ENCODE results near the gene CEBPZOS. TPM values are rescaled to one million over a fixed set of nuclear protein-coding genes. Genes with fewer than 3 reads are reported as not detected.
"Not testable (repeated sequence)": the region's sequence is repeated elsewhere in the genome, so short reads cannot be mapped to it uniquely, and the experiment has no call there.

The CEBPZOS gene
- total RNA-seq, 1 donor from 2014 or later = 12.5 TPM

DNA sequence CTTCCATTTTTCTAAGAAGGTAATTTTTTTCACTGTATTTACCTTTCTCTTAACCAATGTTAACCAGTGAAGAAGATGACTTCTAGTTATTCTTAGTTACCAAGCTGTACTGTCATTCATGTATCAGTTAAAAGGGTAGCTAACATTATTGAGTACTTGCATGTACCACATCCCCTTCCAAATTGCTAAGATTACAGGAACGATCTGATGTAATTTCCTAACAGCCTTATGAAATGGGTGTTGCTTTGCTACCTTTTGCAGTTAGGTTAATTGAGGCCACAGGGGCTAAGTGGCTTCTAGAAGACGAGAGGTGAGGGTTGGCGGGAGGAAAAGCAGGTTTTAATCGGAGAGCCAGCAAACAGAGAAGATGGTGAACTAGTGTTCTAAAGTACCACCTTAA, 6.0 kb upstream of the CEBPZOS start:
- no peak for DNase-seq (ENCODE audit: low read depth, low spot score)

- no peak for DNase-seq (ENCODE audit: low read depth, low spot score)
Observed at GRCh38 chr2:37191253-37191652, 5.0 kb upstream of the CEBPZOS start.

- DNase-seq (ENCODE audit: low read depth, low spot score) = no peak
Observed at GRCh38 chr2:37191747-37192146, 4.5 kb upstream of the CEBPZOS start.

DNA sequence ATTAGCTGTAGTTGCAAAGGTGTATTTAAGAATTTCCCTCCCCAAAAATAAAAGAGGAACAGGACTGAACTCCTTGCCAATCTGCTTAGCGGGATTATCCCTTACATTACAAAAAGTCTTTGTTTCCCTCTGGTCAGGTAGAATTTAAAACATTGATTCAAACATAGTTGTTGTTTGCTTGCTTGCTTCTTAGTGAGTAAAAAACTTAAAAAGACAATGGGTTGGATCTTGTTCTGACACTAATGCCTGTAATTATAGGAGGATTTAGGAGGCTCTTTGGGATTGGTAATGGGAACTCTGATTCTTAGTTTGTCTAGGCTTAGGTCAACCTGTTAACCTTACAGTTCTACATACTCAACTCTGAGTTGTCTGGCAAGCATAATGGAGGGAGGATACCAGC, 3.7 kb upstream of the CEBPZOS start:
- DNase-seq (ENCODE audit: low read depth, low spot score) = no peak

- DNase-seq (ENCODE audit: low read depth, low spot score) = not testable (repeated sequence)
Observed at GRCh38 chr2:37195862-37196319, 405 bp upstream of the CEBPZOS start.

DNA sequence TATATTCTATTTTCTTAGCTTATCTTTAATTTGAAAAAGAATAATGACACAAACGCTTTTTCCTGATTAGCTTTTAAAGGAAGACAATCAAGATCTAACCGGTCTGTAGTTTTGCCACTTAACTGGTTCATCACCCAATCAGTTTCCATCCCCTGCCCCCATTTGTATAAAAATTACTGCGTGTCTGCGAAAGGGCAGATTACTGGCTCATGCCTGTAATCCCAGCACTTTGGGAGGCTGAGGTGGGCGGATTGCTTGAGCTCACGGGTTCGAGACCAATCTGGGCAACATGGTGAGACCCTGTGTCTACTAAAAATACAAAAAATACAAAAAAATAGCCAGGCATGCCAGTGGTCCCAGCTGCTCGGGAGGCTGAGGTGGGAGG, 2.4 kb downstream of the CEBPZOS start:
- no peak for DNase-seq (ENCODE audit: low read depth, low spot score)

GRCh38 chr2:37201208-37201607, 4.9 kb downstream of the CEBPZOS start:
- DNase-seq (ENCODE audit: low read depth, low spot score) = no peak

DNA sequence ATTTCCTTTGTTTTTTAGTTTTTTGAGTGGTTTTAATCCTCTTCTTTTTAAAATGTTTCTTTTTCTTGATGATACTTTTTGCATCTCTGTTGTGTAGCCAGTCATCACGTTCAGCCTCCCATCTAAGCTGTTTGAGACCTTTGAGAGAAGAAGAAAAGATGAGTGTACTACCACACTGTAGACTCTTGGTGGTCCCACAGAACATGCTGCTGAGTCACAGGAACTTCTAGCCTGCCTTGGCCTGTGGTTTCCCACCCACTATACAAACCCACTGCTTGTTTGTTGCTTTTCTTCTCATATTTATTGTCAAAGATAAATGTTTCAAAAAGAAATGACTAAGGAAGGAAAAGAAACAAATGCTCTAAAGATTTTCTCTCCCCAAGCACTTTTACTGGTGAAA, 5.5 kb downstream of the CEBPZOS start:
- DNase-seq (ENCODE audit: low read depth, low spot score) = no peak

DNA sequence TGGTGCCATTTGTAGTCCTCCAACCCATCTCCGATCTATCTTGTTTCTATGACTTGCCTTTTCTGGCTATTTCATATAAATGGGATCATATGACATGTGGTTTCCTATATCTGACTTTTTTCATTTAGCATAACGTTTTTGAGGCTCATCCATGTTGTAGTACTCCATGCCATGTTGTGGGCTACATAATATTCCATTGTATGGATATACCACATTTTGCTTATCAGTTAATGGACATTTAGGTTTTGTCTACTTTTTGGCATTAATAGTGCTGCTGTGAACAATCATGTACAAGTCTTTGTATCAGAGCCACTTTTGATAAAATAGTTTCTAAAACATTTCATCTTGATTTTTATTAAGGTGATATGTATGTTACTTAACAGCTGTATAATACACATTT, 7.4 kb downstream of the CEBPZOS start:
- no peak for DNase-seq (ENCODE audit: low read depth, low spot score)

- DNase-seq (ENCODE audit: low read depth, low spot score) = not testable (repeated sequence)
Observed at GRCh38 chr2:37205071-37205661, 8.9 kb downstream of the CEBPZOS start.

- no peak for DNase-seq (ENCODE audit: low read depth, low spot score)
Observed at GRCh38 chr2:37205689-37206341, 9.5 kb downstream of the CEBPZOS start.

GRCh38 chr2:37206760-37207159, 10.5 kb downstream of the CEBPZOS start:
- not testable (repeated sequence) for DNase-seq (ENCODE audit: low read depth, low spot score)

- DNase-seq (ENCODE audit: low read depth, low spot score) = no peak
Observed at GRCh38 chr2:37211212-37211611, 14.9 kb downstream of the CEBPZOS start.

DNA sequence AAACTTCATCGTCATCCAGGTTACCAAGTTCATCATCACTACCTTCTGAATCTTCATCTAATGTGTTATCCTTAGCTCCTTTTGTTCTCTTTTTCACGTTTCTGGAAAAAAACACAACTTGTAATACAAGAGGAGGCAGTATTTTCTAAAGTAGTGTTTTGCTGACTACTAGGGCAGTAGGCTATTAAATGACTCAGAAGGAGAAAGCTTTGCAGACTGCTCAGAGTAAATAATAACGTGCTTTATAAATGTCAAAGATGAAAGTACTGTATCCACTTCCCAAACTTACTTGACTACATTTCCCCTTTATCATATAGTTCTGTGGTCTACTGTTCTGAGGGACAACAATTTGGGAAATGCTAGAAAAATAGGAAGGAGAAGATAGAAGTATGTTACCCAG, 15.6 kb downstream of the CEBPZOS start:
- DNase-seq (ENCODE audit: low read depth, low spot score) = no peak

DNA sequence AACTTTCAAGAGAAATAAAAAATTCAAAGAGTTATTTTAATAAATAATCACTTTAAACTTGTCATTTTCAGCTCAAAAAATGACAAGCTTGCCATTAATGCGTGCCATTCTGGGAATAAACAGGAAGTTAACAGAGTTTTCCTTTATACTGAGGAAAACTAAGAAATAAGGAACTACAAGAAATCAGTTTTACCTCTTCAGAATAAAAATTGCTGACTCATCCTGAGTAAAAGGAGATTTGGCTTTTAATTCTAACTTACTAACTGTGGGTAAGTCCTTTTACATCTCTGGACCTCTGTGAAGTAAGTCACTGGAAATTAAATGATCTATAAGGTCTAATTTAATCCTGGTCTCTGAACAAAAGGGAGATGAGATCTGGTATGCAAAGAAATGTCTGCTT, 19.0 kb downstream of the CEBPZOS start:
- no peak for DNase-seq (ENCODE audit: low read depth, low spot score)

DNA sequence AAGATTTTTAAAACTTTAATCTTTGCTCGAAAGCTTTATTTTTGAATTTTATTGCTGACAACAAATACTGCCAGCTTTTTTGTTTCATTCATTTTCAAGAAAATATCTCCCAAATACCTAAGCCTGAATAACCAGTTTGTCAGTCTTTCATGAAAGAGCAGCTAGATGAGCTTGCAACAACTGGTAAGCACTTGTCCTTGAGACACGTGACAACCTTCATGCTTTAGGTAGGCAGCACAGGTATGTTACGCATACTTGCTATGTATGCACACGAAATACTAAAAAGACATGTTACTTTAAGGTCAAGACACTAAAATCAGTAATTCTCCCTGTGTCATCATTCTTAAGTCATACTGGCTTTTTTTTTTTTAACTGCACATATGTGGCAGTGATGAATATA, 22.8 kb downstream of the CEBPZOS start:
- no peak for DNase-seq (ENCODE audit: low read depth, low spot score)

DNA sequence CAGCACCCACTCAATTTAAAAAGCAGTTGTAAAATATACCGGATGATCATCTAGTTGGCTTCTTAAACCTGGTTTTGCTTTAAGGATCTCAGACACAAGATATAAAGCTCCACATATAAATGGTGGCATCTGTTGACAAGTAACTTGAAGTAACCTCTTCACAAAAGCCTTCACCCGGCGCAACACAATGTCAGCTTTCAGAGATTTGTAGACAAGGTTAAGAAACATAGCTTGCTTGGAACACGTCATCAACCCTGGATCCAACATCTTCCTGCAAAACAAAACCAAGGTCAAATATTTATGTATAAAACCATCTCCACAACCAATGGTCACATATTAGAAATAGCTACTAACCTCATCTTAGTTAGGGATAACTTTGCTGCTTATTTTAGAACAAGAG, 26.8 kb downstream of the CEBPZOS start:
- DNase-seq (ENCODE audit: low read depth, low spot score) = no peak

DNA sequence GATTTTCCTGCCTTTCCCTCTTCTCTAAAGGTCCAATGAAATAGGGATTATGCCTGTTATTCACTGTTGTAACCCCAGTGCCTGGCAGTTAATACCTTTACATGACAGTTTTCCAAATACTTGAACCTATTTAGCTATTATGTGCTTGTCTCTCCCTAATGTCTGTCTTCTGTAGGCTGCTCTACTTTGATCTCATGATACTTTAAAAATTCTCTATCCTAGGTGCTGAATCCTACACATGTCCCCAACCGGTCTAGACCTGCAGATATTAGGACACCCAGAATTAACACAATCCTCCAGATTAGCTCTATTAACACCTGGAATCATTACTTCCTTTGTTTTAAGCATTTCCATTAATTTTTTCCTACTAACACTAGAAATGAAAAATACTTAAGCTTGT, 27.8 kb downstream of the CEBPZOS start:
- no peak for DNase-seq (ENCODE audit: low read depth, low spot score)

DNA sequence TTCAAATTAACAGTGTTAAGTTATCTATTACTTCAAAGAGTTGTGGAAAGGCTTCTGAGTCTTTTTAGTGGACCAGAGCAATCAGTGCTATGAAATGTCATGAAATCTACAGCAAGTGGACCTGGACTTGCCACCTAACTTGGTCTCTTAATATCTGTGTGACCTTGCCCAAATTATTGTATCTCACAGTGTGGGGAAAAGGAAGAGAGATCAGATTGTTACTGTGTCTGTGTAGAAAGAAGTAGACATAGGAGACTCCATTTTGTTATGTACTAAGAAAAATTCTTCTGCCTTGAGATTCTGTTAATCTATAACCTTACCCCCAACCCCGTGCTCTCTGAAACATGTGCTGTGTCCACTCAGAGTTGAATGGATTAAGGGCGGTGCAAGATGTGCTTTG, 28.8 kb downstream of the CEBPZOS start:
- DNase-seq (ENCODE audit: low read depth, low spot score) = not testable (repeated sequence)

- no peak for DNase-seq (ENCODE audit: low read depth, low spot score)
Observed at GRCh38 chr2:37226863-37227262, 30.6 kb downstream of the CEBPZOS start.

DNA sequence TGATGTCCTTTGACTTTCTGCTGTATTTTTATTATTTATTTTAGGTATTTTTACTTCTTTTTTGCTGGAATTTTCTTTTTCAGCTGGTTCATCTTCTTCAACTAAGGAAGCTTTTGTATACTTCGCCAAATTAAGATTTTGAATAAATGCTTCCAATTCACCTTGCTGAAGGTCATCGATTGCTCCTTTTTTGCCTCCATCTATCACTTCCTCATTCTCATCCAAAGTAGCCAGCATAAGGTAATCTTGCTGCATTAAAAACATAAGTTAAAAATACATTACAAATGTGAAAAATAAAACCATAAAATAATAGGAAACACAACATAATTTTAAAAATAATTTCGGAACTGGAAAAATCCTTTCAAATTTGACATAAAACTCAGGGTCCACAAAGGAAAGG, 32.5 kb downstream of the CEBPZOS start:
- no peak for DNase-seq (ENCODE audit: low read depth, low spot score)

DNA sequence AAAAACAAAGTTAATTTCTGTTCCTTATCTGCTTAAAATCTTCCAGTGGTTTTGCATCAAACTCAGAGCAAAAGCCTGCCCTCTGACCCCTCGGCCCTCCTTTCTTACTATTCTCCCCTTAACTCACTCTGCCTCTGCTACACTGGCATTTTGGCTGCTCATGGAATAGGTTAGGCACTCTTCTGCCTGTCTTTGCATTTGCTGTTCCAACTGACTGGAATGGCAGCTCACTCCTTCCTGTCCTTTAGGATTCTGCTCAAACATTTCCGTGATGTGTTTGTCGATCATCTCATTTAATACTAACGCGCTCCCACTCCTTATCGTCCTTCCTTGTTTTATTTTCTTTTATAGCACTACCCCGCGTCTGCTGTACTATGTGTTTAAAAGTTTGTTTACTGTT, 34.3 kb downstream of the CEBPZOS start:
- no peak for DNase-seq (ENCODE audit: low read depth, low spot score)

Measured in pulmonary artery endothelial cell (primary cell).